ENCODE data around the gene ST6GAL2.

ST6GAL2 gene

GRCh38 chr2:106885971-106886915 is at the start of gene ST6GAL2:
Gene ST6GAL2 (minus strand): TSS chr2:106886167. CDS start chr2:106843977, 42,190 bp downstream.
- TF ChIP-seq CTCF (IDR thresholded peaks at IDR 0.05; ENCODE audit: low read depth, low read length, missing control alignments) = no peak
- no peak for DNase-seq (ENCODE audit: low read depth)
- no peak within 1 kb of the TSS for H3K4me3 ChIP-seq (ENCODE audit: low read depth, low read length)

GRCh38 chr2:106932644-106933043 is 46.7 kb upstream of the ST6GAL2 start:
- H3K4me3 ChIP-seq (ENCODE audit: low read depth, low read length) = no peak overlapping the region
- no peak for DNase-seq (ENCODE audit: low read depth)
- TF ChIP-seq CTCF (IDR thresholded peaks at IDR 0.05; ENCODE audit: low read depth, low read length, missing control alignments) = peak; percentile 6

- DNase-seq (ENCODE audit: low read depth) = no peak
- TF ChIP-seq CTCF (IDR thresholded peaks at IDR 0.05; ENCODE audit: low read depth, low read length, missing control alignments) = no peak
- H3K4me3 ChIP-seq (ENCODE audit: low read depth, low read length) = no peak overlapping the region
These were observed 45.9 kb upstream of the ST6GAL2 start for GRCh38 chr2:106931717-106932335.

- H3K4me3 ChIP-seq (ENCODE audit: low read depth, low read length) = no peak overlapping the region
- no peak for TF ChIP-seq CTCF (IDR thresholded peaks at IDR 0.05; ENCODE audit: low read depth, low read length, missing control alignments)
- no peak for DNase-seq (ENCODE audit: low read depth)
These were observed 35.5 kb upstream of the ST6GAL2 start for GRCh38 chr2:106921451-106921850.

GRCh38 chr2:106919012-106919411 is 33.0 kb upstream of the ST6GAL2 start:
- DNase-seq (ENCODE audit: low read depth) = no peak
- no peak for TF ChIP-seq CTCF (IDR thresholded peaks at IDR 0.05; ENCODE audit: low read depth, low read length, missing control alignments)
- H3K4me3 ChIP-seq (ENCODE audit: low read depth, low read length) = no peak overlapping the region

GRCh38 chr2:106904242-106904641 is 18.3 kb upstream of the ST6GAL2 start:
- H3K4me3 ChIP-seq (ENCODE audit: low read depth, low read length) = no peak overlapping the region
- DNase-seq (ENCODE audit: low read depth) = no peak
- no peak for TF ChIP-seq CTCF (IDR thresholded peaks at IDR 0.05; ENCODE audit: low read depth, low read length, missing control alignments)

All from GM12864 (cell line).